A549 treated with Hydrocortisone at 1 μM for 4 hours (cell line): Measurements from ENCODE around the gene KCTD17. TPM values are rescaled to one million over a fixed set of nuclear protein-coding genes. Genes with fewer than 3 reads are reported as not detected.

Experiments
- total RNA-seq: library from RNA; stranded (reverse); fragments of 200-300 nt; extraction: Qiagen RNA extraction; gene quantifications from 5 replicates; pipeline ENCODE4 v1.2.3, GENCODE V29; 2022

The KCTD17 gene, protein sequence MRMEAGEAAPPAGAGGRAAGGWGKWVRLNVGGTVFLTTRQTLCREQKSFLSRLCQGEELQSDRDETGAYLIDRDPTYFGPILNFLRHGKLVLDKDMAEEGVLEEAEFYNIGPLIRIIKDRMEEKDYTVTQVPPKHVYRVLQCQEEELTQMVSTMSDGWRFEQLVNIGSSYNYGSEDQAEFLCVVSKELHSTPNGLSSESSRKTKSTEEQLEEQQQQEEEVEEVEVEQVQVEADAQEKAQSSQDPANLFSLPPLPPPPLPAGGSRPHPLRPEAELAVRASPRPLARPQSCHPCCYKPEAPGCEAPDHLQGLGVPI
- total RNA-seq = 24.2 to 26.7 TPM (median 25.9 TPM) in 5 replicates

DNA sequence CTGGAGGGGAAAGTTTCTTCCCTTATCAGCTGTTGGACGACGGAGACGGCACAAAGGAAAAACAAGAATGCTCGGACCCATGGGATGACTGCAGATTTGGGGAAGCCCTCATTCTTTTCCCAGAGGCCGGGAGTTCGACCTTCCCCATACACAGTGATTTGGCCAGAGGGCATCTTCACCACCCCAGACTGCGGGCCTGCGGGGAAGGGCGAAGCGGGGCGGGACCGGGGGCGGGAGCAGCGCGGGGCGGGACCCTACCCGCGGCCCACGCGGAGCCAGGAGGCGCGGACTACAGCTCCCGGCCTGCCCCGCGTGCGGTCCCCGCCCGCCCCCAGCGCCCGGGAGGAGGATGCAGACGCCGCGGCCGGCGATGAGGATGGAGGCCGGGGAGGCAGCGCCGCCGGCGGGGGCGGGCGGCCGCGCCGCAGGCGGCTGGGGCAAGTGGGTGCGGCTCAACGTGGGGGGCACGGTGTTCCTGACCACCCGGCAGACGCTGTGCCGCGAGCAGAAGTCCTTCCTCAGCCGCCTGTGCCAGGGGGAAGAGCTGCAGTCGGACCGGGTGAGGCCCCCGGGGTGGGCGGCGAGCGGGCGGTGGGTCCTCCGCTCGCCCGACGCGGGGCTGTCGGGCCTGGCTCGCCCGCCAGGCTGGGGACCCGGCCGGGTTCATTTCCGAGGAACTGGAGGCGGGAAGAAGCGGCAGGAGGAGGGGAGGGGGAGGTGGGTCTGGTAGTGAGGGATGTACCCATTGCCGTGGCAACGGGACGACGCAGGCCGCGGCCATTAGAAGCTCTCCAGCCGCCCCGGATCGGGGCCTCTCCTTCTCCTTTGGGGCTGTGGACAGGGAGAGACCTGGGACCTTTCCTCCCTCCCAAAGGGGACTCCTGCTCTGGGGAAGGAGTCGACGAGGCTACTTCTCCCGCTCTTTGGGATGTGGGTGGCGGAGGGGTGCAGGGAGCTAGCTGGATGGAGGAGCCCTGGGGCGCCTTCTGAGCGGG is at the start of gene KCTD17:
Gene KCTD17 (plus strand): TSS at position 352 of the 995 bp plus-strand sequence. CDS start 19 bp downstream, at position 371.

DNA sequence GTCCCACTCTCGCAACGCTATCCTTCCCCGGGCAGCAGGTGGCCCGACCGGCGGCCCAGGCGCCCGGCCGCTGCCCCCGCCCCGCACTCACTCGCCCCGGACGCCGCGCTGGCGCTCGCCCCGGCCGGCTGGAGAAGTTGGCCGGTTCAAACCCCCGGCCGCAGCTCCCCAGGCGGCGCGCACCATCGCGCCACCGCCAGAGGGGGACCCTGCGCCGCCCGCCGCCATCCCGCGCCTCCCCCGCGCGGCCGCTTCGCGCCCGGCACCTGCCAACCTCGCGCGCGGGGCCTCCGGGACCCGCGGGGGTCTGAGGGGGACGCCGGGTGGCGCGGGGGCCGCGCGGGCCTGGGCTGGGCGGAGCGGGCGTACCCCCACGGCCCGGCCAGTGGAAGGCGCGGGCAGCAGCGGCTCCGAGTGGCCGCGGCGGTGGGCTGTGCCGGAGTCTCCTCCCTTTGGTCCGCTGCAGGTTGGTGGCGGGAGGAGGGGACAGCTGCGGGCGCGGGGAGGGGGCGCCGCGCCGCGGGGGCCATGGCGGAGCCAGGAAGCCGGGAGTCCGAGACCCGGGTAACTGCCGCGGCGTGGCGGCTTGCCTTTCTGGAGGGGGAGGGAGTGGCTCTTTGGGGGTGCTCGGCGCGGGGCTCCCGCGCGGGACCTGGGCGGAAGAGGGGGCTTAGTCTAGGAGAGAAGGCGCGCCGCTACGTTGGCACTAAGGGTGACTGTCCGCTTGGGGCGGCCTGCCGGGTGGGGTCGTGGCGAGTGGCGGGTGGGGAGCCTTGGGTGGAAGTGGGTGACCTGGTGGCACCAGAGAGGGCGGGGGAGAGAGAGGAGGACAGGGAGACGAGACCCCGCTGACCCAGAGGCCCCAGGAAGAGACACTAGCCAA is 32.0 kb upstream of the KCTD17 start, which contains the start of the genes MPST and TST:
Gene MPST (plus strand): TSS at position 434 of the 883 bp plus-strand sequence. CDS start 95 bp downstream, at position 529.
Gene TST (minus strand): TSS at position 139 of the 883 bp plus-strand sequence. CDS start 715 bp downstream, outside the sequence.

DNA sequence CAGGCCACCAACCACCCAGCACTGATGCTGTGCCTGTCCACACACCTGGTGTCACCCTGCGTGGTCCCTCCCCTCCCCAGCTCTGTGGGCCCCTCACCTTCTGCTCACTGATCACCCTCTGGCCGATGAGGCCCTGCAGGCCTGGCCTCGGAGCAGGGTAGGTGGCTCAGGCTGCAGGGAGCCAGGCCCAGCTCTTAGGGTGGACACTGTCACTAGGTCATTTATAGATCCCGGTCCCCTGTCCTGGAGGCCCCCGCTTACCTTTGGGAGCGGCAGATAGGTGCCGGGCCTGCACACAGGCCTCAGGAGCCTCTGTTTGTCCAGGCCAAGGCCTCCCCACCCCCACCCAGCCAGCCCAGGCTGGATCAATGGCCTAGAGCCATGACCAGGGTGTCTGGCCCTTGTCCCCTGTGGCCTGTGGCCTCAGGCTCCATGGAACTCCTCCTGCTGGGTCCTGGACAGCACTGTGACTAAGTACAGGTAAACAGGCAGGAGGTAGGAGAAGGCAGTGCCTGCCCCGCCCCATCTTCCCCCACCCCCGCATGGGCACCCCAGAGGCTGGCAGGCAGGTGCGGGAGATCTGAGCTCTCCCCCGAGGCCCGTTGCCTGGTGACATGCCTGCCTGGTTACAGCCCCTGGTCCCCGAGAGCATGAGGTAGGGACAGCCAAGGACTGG is 57.8 kb downstream of the KCTD17 start, which contains the start of gene TMPRSS6:
Gene TMPRSS6 (minus strand): TSS at position 472 of the 676 bp plus-strand sequence. CDS start 6,296 bp downstream, outside the sequence.

Other genes with a start within 250 kb of the KCTD17 start
- gene PVALB, start 234.7 kb upstream of the KCTD17 start, total RNA-seq = not detected in 5 replicates
- gene NCF4, start 190.7 kb upstream of the KCTD17 start, total RNA-seq = 0.08 to 0.16 TPM (median 0.08 TPM) in 3 of 5 replicates, not detected in the others
- gene CSF2RB, start 138.1 kb upstream of the KCTD17 start, total RNA-seq = not detected in 5 replicates
- gene TST, start 32.3 kb upstream of the KCTD17 start, total RNA-seq = 42.3 to 59.9 TPM (median 55.5 TPM) in 5 replicates
- gene MPST, start 32.0 kb upstream of the KCTD17 start, total RNA-seq = 42.4 to 75.9 TPM (median 69.5 TPM) in 5 replicates
- 0.05 to 0.17 TPM in 2 of 5 replicates, not detected in the others for gene TMPRSS6, start 58.0 kb downstream of the KCTD17 start, total RNA-seq
- gene IL2RB, start 98.2 kb downstream of the KCTD17 start, total RNA-seq = 0.02 to 0.15 TPM (median 0.03 TPM) in 5 replicates
- 8.7 to 12.6 TPM (median 11.5 TPM) in 5 replicates for gene C1QTNF6, start 136.5 kb downstream of the KCTD17 start, total RNA-seq
- gene SSTR3, start 160.7 kb downstream of the KCTD17 start, total RNA-seq = not detected in 5 replicates
- 0.09 to 0.25 TPM (median 0.21 TPM) in 5 replicates for gene RAC2, start 192.5 kb downstream of the KCTD17 start, total RNA-seq
- gene CYTH4, start 230.8 kb downstream of the KCTD17 start, total RNA-seq = 0.53 to 1.5 TPM (median 0.74 TPM) in 5 replicates